ENCODE measurements around the gene PRIMA1. TPM values are rescaled to one million over a fixed set of nuclear protein-coding genes. Genes with fewer than 3 reads are reported as not detected.

The PRIMA1 gene
- total RNA-seq, 4 donors from 2014 or later: 14.0 to 28.8 (median 16.4) TPM

DNA sequence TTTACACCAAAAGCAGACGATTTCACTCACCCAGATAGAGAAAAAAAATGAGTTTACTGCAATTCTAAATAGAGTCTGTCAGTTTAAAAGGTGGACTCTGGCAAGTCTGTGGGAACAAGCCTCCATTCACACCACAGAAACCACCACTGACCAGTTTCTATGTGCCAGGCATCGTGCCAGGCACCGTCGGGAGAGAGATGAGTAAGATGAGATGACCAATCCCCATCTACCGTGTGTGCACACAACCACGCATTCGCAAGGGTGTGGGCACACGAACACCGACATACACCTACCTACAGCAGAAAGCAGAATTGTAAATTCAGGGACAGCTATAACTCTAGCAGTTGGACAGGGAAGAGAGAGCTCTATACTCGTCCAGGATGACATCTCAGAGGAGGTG lies 58.3 kb downstream of the PRIMA1 start:
- TF ChIP-seq, protein P1, sequence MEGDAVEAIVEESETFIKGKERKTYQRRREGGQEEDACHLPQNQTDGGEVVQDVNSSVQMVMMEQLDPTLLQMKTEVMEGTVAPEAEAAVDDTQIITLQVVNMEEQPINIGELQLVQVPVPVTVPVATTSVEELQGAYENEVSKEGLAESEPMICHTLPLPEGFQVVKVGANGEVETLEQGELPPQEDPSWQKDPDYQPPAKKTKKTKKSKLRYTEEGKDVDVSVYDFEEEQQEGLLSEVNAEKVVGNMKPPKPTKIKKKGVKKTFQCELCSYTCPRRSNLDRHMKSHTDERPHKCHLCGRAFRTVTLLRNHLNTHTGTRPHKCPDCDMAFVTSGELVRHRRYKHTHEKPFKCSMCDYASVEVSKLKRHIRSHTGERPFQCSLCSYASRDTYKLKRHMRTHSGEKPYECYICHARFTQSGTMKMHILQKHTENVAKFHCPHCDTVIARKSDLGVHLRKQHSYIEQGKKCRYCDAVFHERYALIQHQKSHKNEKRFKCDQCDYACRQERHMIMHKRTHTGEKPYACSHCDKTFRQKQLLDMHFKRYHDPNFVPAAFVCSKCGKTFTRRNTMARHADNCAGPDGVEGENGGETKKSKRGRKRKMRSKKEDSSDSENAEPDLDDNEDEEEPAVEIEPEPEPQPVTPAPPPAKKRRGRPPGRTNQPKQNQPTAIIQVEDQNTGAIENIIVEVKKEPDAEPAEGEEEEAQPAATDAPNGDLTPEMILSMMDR (IDR thresholded peaks at IDR 0.05): no peak
- no peak for TF ChIP-seq EP300 (IDR thresholded peaks at IDR 0.05)
- no peak for TF ChIP-seq POLR2AphosphoS5 (IDR thresholded peaks at IDR 0.05)
- no peak for TF ChIP-seq POLR2A (IDR thresholded peaks at IDR 0.05)
- 58 to 77% methylated on average over 4 to 10 of the region's 10 CpGs for WGBS, 2 donors (ENCODE audit: low coverage in 1 of 2)
- no peak overlapping the region for H3K4me3 ChIP-seq
- no peak overlapping the region for H3K27ac ChIP-seq
- ATAC-seq: no peak
- no peaks in the 10 kb centered on the region for H3K27me3 ChIP-seq
- no peaks in the 10 kb centered on the region for H3K4me1 ChIP-seq
- peaks cover 0 to 66% of the 10 kb centered on the region in 2 donors for H3K36me3 ChIP-seq
- H3K9me3 ChIP-seq: no peaks in the 10 kb centered on the region

DNA sequence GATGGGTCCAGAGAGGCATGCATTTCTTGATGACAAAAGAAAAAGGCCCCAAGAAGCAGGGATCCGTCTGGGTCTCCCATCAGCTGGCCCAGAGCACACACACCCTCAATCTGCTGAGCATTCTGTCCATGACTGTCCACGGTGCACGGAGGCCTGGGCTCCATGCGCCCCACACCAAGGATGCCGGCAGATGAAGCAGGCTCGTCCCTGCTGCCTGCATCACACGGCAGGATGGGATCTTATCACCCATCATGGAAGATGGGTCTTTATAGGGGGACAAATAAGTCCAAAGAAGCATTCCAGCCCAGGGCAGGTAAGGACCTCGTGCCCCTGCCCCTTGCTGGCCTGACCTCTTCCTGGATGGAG lies 59.7 kb downstream of the PRIMA1 start:
- H3K36me3 ChIP-seq: peaks cover 0 to 65% of the 10 kb centered on the region in 2 donors
- H3K4me3 ChIP-seq: no peak overlapping the region
- TF ChIP-seq EP300 (IDR thresholded peaks at IDR 0.05) (no peak), POLR2AphosphoS5 (IDR thresholded peaks at IDR 0.05) (no peak), POLR2A (IDR thresholded peaks at IDR 0.05) (no peak)
- TF ChIP-seq, protein P1 (IDR thresholded peaks at IDR 0.05): no peak
- H3K27ac ChIP-seq: no peak overlapping the region
- WGBS, 2 donors (ENCODE audit: low coverage in 1 of 2): no CpG with 5 or more reads among the region's 8 CpGs
- no peak for ATAC-seq
- H3K27me3 ChIP-seq: no peaks in the 10 kb centered on the region
- H3K9me3 ChIP-seq: no peaks in the 10 kb centered on the region
- H3K4me1 ChIP-seq: no peaks in the 10 kb centered on the region

DNA sequence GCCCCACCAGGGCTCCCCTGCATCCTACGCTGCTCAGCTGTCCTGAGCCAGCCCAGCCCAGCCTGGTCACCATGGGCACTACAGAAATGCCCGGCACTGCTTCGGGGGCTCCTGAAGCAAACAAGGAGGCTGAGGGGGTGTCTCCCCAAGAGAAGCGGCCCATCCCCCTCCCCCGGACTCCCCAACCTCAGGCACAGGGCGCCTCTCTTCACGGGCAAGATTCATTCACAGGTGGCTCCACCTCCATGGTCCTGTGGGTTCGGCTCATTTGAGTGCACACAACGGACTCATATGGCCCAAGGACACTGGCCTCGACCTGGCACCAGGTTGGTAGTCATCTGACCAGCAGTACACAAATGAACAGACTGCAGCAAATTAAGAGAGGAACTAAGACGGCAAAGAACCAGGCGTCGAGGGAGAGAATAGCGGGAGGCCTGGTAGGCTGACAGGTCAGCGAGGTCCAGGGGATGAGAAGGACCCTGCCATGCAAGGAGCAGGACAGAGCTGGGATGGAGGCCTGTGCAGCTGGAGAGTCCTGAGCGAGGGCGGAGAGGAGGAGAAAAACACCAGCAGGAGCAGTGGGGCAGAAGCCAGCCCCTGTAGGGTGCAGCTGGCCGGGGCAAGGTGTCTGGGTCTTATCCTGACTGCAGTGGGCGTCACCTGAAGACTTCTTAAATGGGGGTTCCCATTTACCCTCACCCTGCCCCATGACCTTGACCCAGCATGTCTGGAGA lies 60.2 kb downstream of the PRIMA1 start:
- no peaks in the 10 kb centered on the region for H3K9me3 ChIP-seq
- ATAC-seq: no peak
- no peaks in the 10 kb centered on the region for H3K27me3 ChIP-seq
- no peak overlapping the region for H3K27ac ChIP-seq
- TF ChIP-seq POLR2AphosphoS5 (IDR thresholded peaks at IDR 0.05): no peak
- TF ChIP-seq, protein P1 (IDR thresholded peaks at IDR 0.05): no peak
- no peak overlapping the region for H3K4me3 ChIP-seq
- WGBS, 2 donors (ENCODE audit: low coverage in 1 of 2): 100% methylated on average over 4 of the region's 19 CpGs; no CpG with 5 or more reads in 1 of the 2 donors
- H3K36me3 ChIP-seq: peaks cover 0 to 68% of the 10 kb centered on the region in 2 donors
- H3K4me1 ChIP-seq: no peaks in the 10 kb centered on the region

DNA sequence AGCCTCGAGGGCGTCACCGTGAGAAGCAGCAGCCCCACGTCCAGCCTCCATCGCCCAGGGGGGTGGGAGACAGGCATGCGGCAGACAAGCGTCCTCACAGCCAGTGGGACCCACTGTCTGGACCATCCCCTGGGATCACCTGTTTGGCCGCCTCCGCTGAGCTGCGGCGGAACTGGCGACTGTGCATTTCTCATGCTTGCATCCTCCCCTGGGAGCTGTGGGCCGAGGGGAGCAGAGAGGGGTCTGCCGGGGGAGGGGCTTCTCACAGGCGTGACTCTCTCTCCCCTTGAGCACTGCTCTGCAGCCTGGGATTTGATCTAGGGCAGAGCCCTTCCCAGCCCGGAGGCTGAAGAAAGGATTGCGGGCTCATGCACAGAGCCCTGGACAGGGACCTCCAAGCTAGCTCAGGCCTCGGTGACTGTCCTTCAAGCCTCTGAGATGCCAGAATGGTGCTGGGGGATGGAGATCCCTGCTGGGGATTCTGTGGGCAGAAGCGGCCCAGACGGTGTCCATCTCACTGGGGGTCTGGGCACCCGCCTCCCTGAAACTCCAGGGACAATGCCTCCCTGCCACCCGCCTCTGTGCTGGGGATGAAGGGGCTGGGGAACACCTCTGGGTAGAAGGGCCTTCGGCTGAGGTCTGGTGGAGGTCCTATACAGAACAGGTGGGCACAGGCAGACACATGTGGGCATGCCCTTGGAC lies 61.1 kb downstream of the PRIMA1 start:
- no CpG with 5 or more reads among the region's 23 CpGs for WGBS, 2 donors (ENCODE audit: low coverage in 1 of 2)
- H3K9me3 ChIP-seq: no peaks in the 10 kb centered on the region
- no peak for ATAC-seq
- H3K27ac ChIP-seq: no peak overlapping the region
- H3K36me3 ChIP-seq: peaks cover 0 to 68% of the 10 kb centered on the region in 2 donors
- no peaks in the 10 kb centered on the region for H3K4me1 ChIP-seq
- no peaks in the 10 kb centered on the region for H3K27me3 ChIP-seq
- TF ChIP-seq POLR2AphosphoS5 (IDR thresholded peaks at IDR 0.05) (no peak), EP300 (IDR thresholded peaks at IDR 0.05) (no peak), POLR2A (IDR thresholded peaks at IDR 0.05) (no peak)
- TF ChIP-seq, protein P1 (IDR thresholded peaks at IDR 0.05): no peak
- H3K4me3 ChIP-seq: no peak overlapping the region

DNA sequence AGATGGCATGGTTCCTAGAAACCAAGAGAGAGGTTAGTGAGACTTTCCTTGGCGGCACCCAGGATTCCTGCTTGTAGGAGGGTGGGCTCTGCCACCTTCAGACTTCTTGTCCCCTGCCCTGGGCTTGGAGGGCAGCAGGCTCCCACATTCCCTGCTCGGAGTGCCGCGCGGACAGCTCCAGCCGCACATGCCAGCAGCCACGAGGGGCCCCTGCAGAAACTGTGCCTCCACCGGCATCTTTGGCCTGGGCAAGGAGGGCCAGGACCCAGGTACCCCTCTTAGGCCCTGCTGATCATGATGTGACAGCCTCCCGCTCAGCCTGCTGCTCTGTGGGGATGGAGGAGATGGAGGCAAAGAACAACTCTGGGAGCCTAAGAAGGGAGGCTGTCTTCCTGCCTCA lies 62.3 kb downstream of the PRIMA1 start:
- ATAC-seq: no peak
- H3K27ac ChIP-seq: no peak overlapping the region
- no peak for TF ChIP-seq POLR2AphosphoS5 (IDR thresholded peaks at IDR 0.05)
- TF ChIP-seq POLR2A (IDR thresholded peaks at IDR 0.05): no peak
- no peak for TF ChIP-seq EP300 (IDR thresholded peaks at IDR 0.05)
- TF ChIP-seq, protein P1 (IDR thresholded peaks at IDR 0.05): no peak
- H3K4me1 ChIP-seq: no peaks in the 10 kb centered on the region
- no peak overlapping the region for H3K4me3 ChIP-seq
- 100% methylated on average over 1 of the region's 9 CpGs; no CpG with 5 or more reads in 1 of the 2 donors for WGBS, 2 donors (ENCODE audit: low coverage in 1 of 2)
- H3K36me3 ChIP-seq: peaks cover 0 to 69% of the 10 kb centered on the region in 2 donors
- H3K27me3 ChIP-seq: no peaks in the 10 kb centered on the region
- H3K9me3 ChIP-seq: no peaks in the 10 kb centered on the region
